Measurements from ENCODE around the gene KCNA3. TPM values are rescaled to one million over a fixed set of nuclear protein-coding genes. Genes with fewer than 3 reads are reported as not detected.
A peak's percentile ranks its signal among the peaks of the same experiment; 100 is the strongest.

The KCNA3 gene
- total RNA-seq, 1 donor from 2014 or later: 8.9 TPM

GRCh38 chr1:110647254-110647891 lies 27.4 kb downstream of the KCNA3 start:
- Histone ChIP-seq H3K27ac (peak overlapping the region; percentile 49), H3K27me3 (no peaks in the 10 kb centered on the region), H3K9me3 (no peaks in the 10 kb centered on the region), H3K4me1 (peaks cover 47% of the 10 kb centered on the region), H3K36me3 (no peaks in the 10 kb centered on the region), H3K4me3 (no peak overlapping the region)
- intact Hi-C loops (cut with DNase I): no loop called here
- DNase-seq: no peak
- peak; percentile 68 for ATAC-seq
- TF ChIP-seq, protein P1, sequence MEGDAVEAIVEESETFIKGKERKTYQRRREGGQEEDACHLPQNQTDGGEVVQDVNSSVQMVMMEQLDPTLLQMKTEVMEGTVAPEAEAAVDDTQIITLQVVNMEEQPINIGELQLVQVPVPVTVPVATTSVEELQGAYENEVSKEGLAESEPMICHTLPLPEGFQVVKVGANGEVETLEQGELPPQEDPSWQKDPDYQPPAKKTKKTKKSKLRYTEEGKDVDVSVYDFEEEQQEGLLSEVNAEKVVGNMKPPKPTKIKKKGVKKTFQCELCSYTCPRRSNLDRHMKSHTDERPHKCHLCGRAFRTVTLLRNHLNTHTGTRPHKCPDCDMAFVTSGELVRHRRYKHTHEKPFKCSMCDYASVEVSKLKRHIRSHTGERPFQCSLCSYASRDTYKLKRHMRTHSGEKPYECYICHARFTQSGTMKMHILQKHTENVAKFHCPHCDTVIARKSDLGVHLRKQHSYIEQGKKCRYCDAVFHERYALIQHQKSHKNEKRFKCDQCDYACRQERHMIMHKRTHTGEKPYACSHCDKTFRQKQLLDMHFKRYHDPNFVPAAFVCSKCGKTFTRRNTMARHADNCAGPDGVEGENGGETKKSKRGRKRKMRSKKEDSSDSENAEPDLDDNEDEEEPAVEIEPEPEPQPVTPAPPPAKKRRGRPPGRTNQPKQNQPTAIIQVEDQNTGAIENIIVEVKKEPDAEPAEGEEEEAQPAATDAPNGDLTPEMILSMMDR (IDR thresholded peaks at IDR 0.05): no peak

DNA sequence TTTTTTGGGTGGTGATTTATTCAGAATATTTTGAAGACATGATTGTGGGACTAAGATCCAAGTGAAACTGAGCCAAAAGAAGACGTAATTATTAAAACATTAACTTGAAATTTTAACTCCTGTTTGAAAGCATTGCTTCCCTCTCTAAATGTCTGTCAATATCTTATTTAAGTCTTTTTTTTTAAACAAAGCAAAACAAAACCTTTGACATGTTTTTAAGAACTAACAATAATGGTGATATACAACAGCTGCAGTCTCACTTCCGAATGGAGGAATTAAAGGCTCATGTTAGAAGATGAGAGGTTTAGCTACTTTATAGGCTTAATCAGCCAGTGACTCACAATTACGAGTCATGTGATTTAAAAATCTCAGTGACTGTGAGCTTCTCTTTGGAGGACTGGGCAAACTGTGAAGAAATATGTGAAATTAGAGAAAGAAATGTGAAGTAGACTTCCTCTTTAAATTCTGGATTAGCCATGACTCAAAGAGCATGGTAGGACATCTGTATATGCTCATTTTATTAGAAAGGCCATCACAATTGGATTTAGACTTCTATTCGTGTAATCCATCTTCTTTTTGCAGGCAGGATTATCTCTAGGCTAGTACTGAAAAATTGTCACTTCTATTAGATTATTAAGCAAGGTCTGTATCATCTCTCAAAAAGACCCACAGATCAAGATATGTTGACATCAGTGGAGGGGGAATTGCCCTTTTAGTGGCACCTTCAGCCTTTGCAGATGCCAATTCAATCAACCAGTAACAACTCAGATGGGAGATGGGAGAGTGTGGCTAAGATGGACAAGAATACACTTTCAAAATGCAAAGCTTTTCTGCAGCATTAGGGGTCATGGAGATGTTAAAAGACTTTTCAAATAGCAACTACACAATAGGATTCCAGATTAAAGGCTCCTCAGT lies 28.7 kb downstream of the KCNA3 start:
- TF ChIP-seq, protein P1 (IDR thresholded peaks at IDR 0.05): no peak
- Histone ChIP-seq H3K4me1 (peaks cover 47% of the 10 kb centered on the region), H3K36me3 (no peaks in the 10 kb centered on the region), H3K9me3 (no peaks in the 10 kb centered on the region), H3K27me3 (no peaks in the 10 kb centered on the region), H3K4me3 (no peak overlapping the region), H3K27ac (no peak overlapping the region)
- DNase-seq: no peak
- intact Hi-C loops (cut with DNase I): no loop called here
- ATAC-seq: peak; percentile 75

- H3K27ac ChIP-seq: no peak overlapping the region
Observed at GRCh38 chr1:110645211-110645610, 29.5 kb downstream of the KCNA3 start.

GRCh38 chr1:110643879-110644472 lies 30.8 kb downstream of the KCNA3 start:
- Histone ChIP-seq H3K36me3 (no peaks in the 10 kb centered on the region), H3K9me3 (no peaks in the 10 kb centered on the region), H3K4me3 (no peak overlapping the region), H3K27me3 (no peaks in the 10 kb centered on the region), H3K27ac (no peak overlapping the region), H3K4me1 (peaks cover 52% of the 10 kb centered on the region)
- ATAC-seq: peak; percentile 55
- DNase-seq: no peak
- TF ChIP-seq, protein P1 (IDR thresholded peaks at IDR 0.05): no peak
- intact Hi-C loops (cut with DNase I): no loop called here

More at GRCh38 chr1:110645211-110645610, 29.5 kb downstream of the KCNA3 start:
- Histone ChIP-seq H3K9me3 (no peaks in the 10 kb centered on the region), H3K4me1 (peaks cover 47% of the 10 kb centered on the region), H3K4me3 (no peak overlapping the region), H3K27me3 (no peaks in the 10 kb centered on the region), H3K36me3 (no peaks in the 10 kb centered on the region)
- intact Hi-C loops (cut with DNase I): no loop called here
- DNase-seq (no peak), ATAC-seq (no peak)
- TF ChIP-seq, protein P1 (IDR thresholded peaks at IDR 0.05): no peak

GRCh38 chr1:110639724-110640386 lies 34.9 kb downstream of the KCNA3 start:
- intact Hi-C loops (cut with DNase I): no loop called here
- ATAC-seq (peak; percentile 28), DNase-seq (no peak)
- Histone ChIP-seq H3K27me3 (no peaks in the 10 kb centered on the region), H3K4me1 (peaks cover 22% of the 10 kb centered on the region), H3K27ac (no peak overlapping the region), H3K4me3 (no peak overlapping the region), H3K36me3 (no peaks in the 10 kb centered on the region), H3K9me3 (no peaks in the 10 kb centered on the region)
- TF ChIP-seq, protein P1 (IDR thresholded peaks at IDR 0.05): no peak

Data from upper lobe of right lung (tissue), 1 donor.